Activated T-helper 2 cell treated with anti-CD3 and anti-CD28 coated beads, Interferon-gamma antibody, Interleukin-2, Interleukin-4, amounts not matched to agents 10 μg/mL and 5 μg/mL and 100 μg/mL, durations not matched to agents 14 hours and 24 hours and 36 hours (primary cell): ENCODE measurements around the gene TTC12. TPM values are rescaled to one million over a fixed set of nuclear protein-coding genes. Genes with fewer than 3 reads are reported as not detected.
A peak's percentile ranks its signal among the peaks of the same experiment; 100 is the strongest.
"Not testable (repeated sequence)": the region's sequence is repeated elsewhere in the genome, so short reads cannot be mapped to it uniquely, and the experiment has no call there.

Source experiments
- DNase-seq: peaks from one replicate; pipeline ENCODE4 v3.0.0; 2021; ENCODE audit warnings: low spot score
- H3K27ac Mint-ChIP-seq: one replicate; pipeline ENCODE4 v1.8.0; 2021; ENCODE audit warnings: mixed read lengths
- H3K27me3 Mint-ChIP-seq: one replicate; pipeline ENCODE4 v1.8.0; 2021; ENCODE audit warnings: low read depth, mixed read lengths
- H3K36me3 Mint-ChIP-seq: one replicate; pipeline ENCODE4 v1.8.0; 2021; ENCODE audit warnings: low read depth, mixed read lengths
- H3K4me1 Mint-ChIP-seq: one replicate; pipeline ENCODE4 v1.8.0; 2021; ENCODE audit warnings: low read depth, mixed read lengths
- H3K4me3 Mint-ChIP-seq: one replicate; pipeline ENCODE4 v1.8.0; 2021; ENCODE audit warnings: low read depth, mild to moderate bottlenecking, moderate library complexity, mixed read lengths
- H3K9me3 Mint-ChIP-seq: one replicate; pipeline ENCODE4 v1.8.0; 2021; ENCODE audit warnings: mixed read lengths
- intact Hi-C: fragments of 100-400 bp; cut with micrococcal nuclease; formaldehyde crosslinking; loops from one replicate; pipeline ENCODE4 v1.15.1; 2023
- total RNA-seq: library from RNA; stranded (reverse); gene quantifications from 2 replicates; pipeline ENCODE4 v1.2.3, GENCODE V29; 2022

Gene TTC12
- total RNA-seq, 1 donor from 2014 or later = 7.0 TPM

DNA sequence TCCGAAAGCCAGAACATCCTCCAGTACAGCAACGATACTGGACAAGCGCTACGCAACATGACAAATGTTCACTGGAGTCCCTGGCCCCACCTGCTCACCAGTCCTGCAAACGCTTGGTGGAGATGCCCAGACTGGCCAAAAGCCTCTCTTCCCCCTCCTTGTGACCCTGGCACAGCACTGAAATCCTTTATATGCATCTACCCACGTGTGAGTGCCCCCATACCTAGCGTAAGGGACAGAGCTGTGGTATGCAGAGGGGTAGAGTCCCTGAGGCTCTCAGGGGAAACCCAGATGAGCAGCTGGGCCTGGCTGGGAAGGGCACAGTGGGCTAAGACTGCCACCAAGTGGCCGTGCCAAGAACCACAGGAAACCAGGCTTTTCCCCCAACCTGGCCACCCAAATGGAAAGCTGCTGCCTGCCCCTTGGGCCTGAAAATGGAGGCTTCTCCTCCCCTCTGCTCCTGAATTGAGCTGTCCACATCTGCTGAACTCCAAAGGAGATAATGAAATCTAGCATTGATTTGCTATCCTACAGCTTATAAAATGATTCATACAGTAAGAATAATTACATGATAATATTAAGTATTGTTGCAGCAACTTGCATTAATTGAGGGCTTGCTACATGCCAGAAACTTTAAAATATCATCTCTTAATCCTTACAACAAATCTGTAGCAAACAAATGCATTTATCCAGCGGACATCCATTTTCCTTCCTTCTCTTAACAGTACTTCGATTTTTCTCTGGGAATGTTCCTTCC, 24.8 kb upstream of the TTC12 start:
- no peak overlapping the region for H3K4me3 Mint-ChIP-seq
- DNase-seq = peak; percentile 54
- H3K4me1 Mint-ChIP-seq = no peaks in the 10 kb centered on the region
- no peak overlapping the region for H3K27ac Mint-ChIP-seq
- H3K36me3 Mint-ChIP-seq = no peaks in the 10 kb centered on the region
- no peaks in the 10 kb centered on the region for H3K27me3 Mint-ChIP-seq
- intact Hi-C loops = loop anchor here (1.0 to 10.0 kb wide), 4 partner anchors 495 to 1065 kb away; partner anchors contain the start of gene PTS
- H3K9me3 Mint-ChIP-seq = no peaks in the 10 kb centered on the region

DNA sequence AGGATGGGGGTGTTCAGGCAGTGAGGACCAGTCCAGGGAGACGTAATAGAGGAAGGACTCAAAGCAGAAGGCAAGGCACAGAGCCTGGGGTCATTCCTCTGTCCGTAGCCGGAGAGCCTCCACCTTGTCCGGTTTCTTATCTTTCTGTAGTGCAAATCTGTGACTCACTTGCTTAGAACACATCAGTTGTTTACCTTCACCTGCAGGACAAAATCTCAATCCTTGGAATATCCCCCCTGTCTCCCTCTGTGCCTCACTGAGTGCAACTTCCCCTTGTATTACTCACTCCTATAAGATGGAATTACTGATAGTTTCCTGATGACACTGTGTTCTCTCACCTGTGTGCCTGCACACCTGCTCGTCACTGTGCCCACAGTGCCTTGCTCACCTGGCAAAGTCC, 20.4 kb upstream of the TTC12 start:
- Mint-ChIP-seq H3K36me3 (no peaks in the 10 kb centered on the region), H3K4me3 (no peak overlapping the region), H3K27me3 (peaks cover 11% of the 10 kb centered on the region), H3K9me3 (no peaks in the 10 kb centered on the region), H3K27ac (no peak overlapping the region), H3K4me1 (no peaks in the 10 kb centered on the region)
- intact Hi-C loops = no loop called here
- no peak for DNase-seq

DNA sequence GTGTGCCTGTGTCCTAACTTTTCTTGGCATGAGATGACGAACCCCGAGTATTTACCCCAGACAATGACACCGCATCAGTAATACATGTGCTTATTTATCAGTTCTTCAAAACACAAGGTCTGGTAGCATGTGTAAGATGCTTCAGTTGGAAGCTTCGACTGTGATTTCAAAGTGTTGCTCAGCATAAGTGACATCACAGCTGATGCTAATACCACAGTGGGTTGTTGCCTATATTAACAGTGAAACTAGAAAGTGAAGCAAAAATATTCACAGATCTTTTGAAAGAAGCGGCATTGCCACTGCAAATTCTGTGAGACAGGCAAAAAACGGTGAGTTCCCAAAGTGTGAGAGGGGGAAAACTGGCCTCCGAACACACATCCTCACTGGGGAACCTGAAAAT, 18.4 kb upstream of the TTC12 start:
- Mint-ChIP-seq H3K36me3 (no peaks in the 10 kb centered on the region), H3K4me3 (no peak overlapping the region), H3K27me3 (peaks cover 24% of the 10 kb centered on the region), H3K4me1 (no peaks in the 10 kb centered on the region), H3K9me3 (no peaks in the 10 kb centered on the region), H3K27ac (no peak overlapping the region)
- intact Hi-C loops = no loop called here
- DNase-seq = no peak

- H3K36me3 Mint-ChIP-seq = no peaks in the 10 kb centered on the region
- intact Hi-C loops = no loop called here
- no peaks in the 10 kb centered on the region for H3K9me3 Mint-ChIP-seq
- no peak overlapping the region for H3K27ac Mint-ChIP-seq
- H3K4me3 Mint-ChIP-seq = no peak overlapping the region
- H3K27me3 Mint-ChIP-seq = peaks cover 26% of the 10 kb centered on the region
- no peak for DNase-seq
- H3K4me1 Mint-ChIP-seq = no peaks in the 10 kb centered on the region
These were observed 17.8 kb upstream of the TTC12 start for GRCh38 chr11:113296447-113297205.

- H3K4me3 Mint-ChIP-seq, DNase-seq, H3K9me3 Mint-ChIP-seq, intact Hi-C loops, H3K27ac Mint-ChIP-seq, H3K36me3 Mint-ChIP-seq, H3K4me1 Mint-ChIP-seq: not testable (repeated sequence)
- H3K27me3 Mint-ChIP-seq = peaks cover 26% of the 10 kb centered on the region
These were observed 15.9 kb upstream of the TTC12 start for GRCh38 chr11:113298496-113298895.

- Mint-ChIP-seq H3K4me3 (no peak overlapping the region), H3K27me3 (peaks cover 12% of the 10 kb centered on the region), H3K4me1 (peaks cover 2% of the 10 kb centered on the region), H3K27ac (no peak overlapping the region), H3K9me3 (no peaks in the 10 kb centered on the region), H3K36me3 (no peaks in the 10 kb centered on the region)
- intact Hi-C loops = loop anchor here (1.0 kb wide), 3 partner anchors 227 to 491 kb away; no protein-coding TSS in a partner anchor
- no peak for DNase-seq
These were observed 9.5 kb upstream of the TTC12 start for GRCh38 chr11:113304916-113305315.

DNA sequence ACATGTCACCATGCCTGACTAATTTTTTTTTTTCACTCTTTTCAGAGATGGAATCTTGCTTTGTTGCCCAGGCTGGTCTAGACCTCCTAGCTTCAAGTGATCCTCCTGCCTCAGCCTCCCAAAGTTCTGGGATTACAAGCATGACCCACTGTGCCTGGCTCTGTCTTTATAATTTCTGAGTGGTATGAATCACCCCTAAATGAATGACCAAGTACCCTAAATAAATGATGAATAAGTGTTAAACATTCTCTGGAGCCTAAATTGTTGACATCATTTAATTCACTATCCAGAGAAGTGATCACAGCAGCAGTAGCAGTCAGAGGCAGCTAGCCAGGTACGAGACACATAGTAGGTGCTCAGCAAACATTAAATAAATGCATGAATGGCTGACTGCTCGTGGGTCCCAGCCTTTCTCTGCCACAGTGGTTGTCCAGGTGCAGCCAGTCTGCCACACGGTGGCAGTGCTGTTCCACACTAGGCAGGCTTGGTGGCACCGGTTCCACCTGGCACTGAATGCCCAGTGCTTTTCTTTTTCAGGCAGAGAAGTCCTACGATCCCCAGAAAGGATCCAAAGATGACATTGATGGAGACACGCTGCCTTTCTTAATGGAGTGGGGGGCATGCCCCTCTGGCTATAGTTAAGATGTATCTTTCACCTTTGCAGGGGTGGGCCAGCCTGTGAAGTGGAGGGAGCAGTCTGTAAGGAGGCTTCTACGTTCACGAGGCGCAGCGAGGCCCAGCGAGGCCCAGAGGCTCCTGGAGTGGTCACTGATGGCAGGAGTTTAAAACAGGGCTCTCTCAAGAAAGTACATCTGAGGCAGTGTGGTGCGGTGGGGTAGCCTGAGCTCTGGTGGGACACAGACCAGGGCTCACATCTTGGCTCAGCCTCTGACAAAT, 8.7 kb upstream of the TTC12 start:
- H3K27ac Mint-ChIP-seq = no peak overlapping the region
- no peaks in the 10 kb centered on the region for H3K9me3 Mint-ChIP-seq
- intact Hi-C loops = loop anchor here (1.0 kb wide), 3 partner anchors 227 to 491 kb away; no protein-coding TSS in a partner anchor
- H3K27me3 Mint-ChIP-seq = peaks cover 7% of the 10 kb centered on the region
- H3K36me3 Mint-ChIP-seq = no peaks in the 10 kb centered on the region
- H3K4me3 Mint-ChIP-seq = no peak overlapping the region
- peak; percentile 55 for DNase-seq
- H3K4me1 Mint-ChIP-seq = peaks cover 2% of the 10 kb centered on the region

GRCh38 chr11:113308601-113309000, 5.8 kb upstream of the TTC12 start:
- Mint-ChIP-seq H3K9me3 (no peaks in the 10 kb centered on the region), H3K4me3 (no peak overlapping the region), H3K36me3 (no peaks in the 10 kb centered on the region), H3K27ac (no peak overlapping the region), H3K4me1 (peaks cover 7% of the 10 kb centered on the region), H3K27me3 (peaks cover 5% of the 10 kb centered on the region)
- intact Hi-C loops = no loop called here
- DNase-seq = no peak

DNA sequence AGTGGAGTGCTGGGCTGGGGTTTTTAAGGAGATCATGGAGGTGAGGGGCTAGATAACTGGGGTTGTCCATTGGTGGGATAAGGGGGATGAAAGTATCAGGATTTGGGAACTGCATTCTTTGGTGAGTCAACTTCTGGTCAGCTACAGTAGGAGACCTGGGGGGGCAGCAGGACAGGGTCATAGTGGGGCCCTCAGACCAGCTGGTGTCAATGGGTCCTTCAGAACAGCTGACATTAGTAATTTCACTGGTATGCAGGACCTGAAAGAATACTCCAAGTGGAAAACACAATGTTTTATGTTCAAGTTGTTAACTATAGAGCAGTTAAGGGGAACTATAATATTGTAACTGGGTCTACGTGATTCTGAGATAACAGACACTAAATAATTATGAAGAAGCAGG, 2.8 kb upstream of the TTC12 start:
- H3K4me1 Mint-ChIP-seq = peaks cover 17% of the 10 kb centered on the region
- H3K9me3 Mint-ChIP-seq = no peaks in the 10 kb centered on the region
- DNase-seq = no peak
- no peak overlapping the region for H3K27ac Mint-ChIP-seq
- intact Hi-C loops = no loop called here
- peaks cover 3% of the 10 kb centered on the region for H3K27me3 Mint-ChIP-seq
- H3K4me3 Mint-ChIP-seq = no peak overlapping the region
- no peaks in the 10 kb centered on the region for H3K36me3 Mint-ChIP-seq

GRCh38 chr11:113313601-113314000, 782 bp upstream of the TTC12 start:
- H3K4me3 Mint-ChIP-seq = peak overlapping the region; percentile 72
- peaks cover 11% of the 10 kb centered on the region for H3K36me3 Mint-ChIP-seq
- intact Hi-C loops = no loop called here
- H3K27me3 Mint-ChIP-seq = peaks cover 1% of the 10 kb centered on the region
- H3K27ac Mint-ChIP-seq = peak overlapping the region; percentile 47
- peaks cover 17% of the 10 kb centered on the region for H3K4me1 Mint-ChIP-seq
- H3K9me3 Mint-ChIP-seq = no peaks in the 10 kb centered on the region
- no peak for DNase-seq

GRCh38 chr11:113314065-113314388, 356 bp upstream of the TTC12 start:
- DNase-seq = no peak
- Mint-ChIP-seq H3K4me3 (peak overlapping the region; percentile 72), H3K4me1 (peaks cover 17% of the 10 kb centered on the region), H3K36me3 (peaks cover 11% of the 10 kb centered on the region), H3K27me3 (no peaks in the 10 kb centered on the region), H3K9me3 (no peaks in the 10 kb centered on the region), H3K27ac (peak overlapping the region; percentile 47)
- intact Hi-C loops = loop anchor here (1.0 to 2.0 kb wide), 3 partner anchors 135 to 1088 kb away; partner anchors contain the start of genes PTS and ZW10

DNA sequence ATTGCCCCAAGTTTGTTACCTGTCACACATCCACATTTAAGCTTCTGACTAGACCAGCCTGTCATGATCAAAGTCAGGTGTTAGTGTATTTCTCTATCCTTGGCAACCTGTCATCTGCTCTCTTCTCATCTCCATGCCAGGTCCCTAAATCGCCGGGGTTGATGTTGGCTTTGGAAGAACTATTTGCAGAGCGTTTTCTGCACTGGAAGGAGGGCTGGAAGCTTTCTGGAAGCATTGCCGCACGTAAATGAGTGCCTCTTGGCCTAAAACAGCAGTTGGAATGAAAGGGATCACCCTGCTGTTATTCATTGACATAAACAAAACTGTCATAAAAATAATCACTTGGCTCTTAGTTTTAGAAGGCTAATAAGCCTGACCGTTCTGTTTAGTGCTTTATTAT, 1.4 kb downstream of the TTC12 start:
- peak overlapping the region; percentile 77 for H3K4me3 Mint-ChIP-seq
- intact Hi-C loops = loop anchor here (2.0 kb wide), 2 partner anchors 133 to 457 kb away; partner anchors contain the start of gene ZW10
- H3K36me3 Mint-ChIP-seq = peaks cover 11% of the 10 kb centered on the region
- no peak overlapping the region for H3K27ac Mint-ChIP-seq
- DNase-seq = no peak
- H3K27me3 Mint-ChIP-seq = no peaks in the 10 kb centered on the region
- H3K9me3 Mint-ChIP-seq = no peaks in the 10 kb centered on the region
- peaks cover 17% of the 10 kb centered on the region for H3K4me1 Mint-ChIP-seq
